GM21786 (cell line): ENCODE data around the gene KRTAP3-1.
"Not testable (repeated sequence)": the region's sequence is repeated elsewhere in the genome, so short reads cannot be mapped to it uniquely, and the experiment has no call there.

Experiments used
- ATAC-seq: cut with Tn5 transposase; IDR thresholded peaks from one replicate; pipeline ENCODE4 v1.9.1; 2021; ENCODE audit not compliant: unreplicated experiment

The KRTAP3-1 gene

GRCh38 chr17:41016578-41017215 lies 7.8 kb upstream of the KRTAP3-1 start:
- no peak for ATAC-seq

- ATAC-seq, result no peak
Measured at GRCh38 chr17:41015454-41015853, 6.5 kb upstream of the KRTAP3-1 start.

- no peak for ATAC-seq
Measured at GRCh38 chr17:41013606-41014005, 4.7 kb upstream of the KRTAP3-1 start.

- ATAC-seq, result no peak
Measured at GRCh38 chr17:41013181-41013580, 4.3 kb upstream of the KRTAP3-1 start.

- ATAC-seq, result no peak
Measured at GRCh38 chr17:41012326-41013120, 3.6 kb upstream of the KRTAP3-1 start.

- ATAC-seq, result no peak
Measured at GRCh38 chr17:41010441-41010840, 1.5 kb upstream of the KRTAP3-1 start.

GRCh38 chr17:41009936-41010335 lies 1.0 kb upstream of the KRTAP3-1 start:
- ATAC-seq, result no peak

GRCh38 chr17:41009301-41009760 lies 403 bp upstream of the KRTAP3-1 start:
- ATAC-seq, result no peak

GRCh38 chr17:41004397-41004796 lies 4.5 kb downstream of the KRTAP3-1 start:
- ATAC-seq, result no peak

- ATAC-seq, result no peak
Measured at GRCh38 chr17:41003926-41004325, 5.0 kb downstream of the KRTAP3-1 start.

- no peak for ATAC-seq
Measured at GRCh38 chr17:41002814-41003213, 6.1 kb downstream of the KRTAP3-1 start.

- no peak for ATAC-seq
Measured at GRCh38 chr17:41001795-41002194, 7.1 kb downstream of the KRTAP3-1 start.

- ATAC-seq, result not testable (repeated sequence)
Measured at GRCh38 chr17:40999563-40999962, 9.4 kb downstream of the KRTAP3-1 start, which contains the start of gene KRTAP3-2. Gene KRTAP3-2, minus strand, starts transcription at chr17:40999906. Its CDS starts 53 bp downstream, at chr17:40999853.

- ATAC-seq, result no peak
Measured at GRCh38 chr17:40997361-40997760, 11.6 kb downstream of the KRTAP3-1 start.

- no peak for ATAC-seq
Measured at GRCh38 chr17:40996829-40997228, 12.1 kb downstream of the KRTAP3-1 start.

GRCh38 chr17:40995116-40995515 lies 13.8 kb downstream of the KRTAP3-1 start:
- no peak for ATAC-seq

GRCh38 chr17:40993839-40994238 lies 15.1 kb downstream of the KRTAP3-1 start, which contains the start of gene KRTAP3-3:
Gene KRTAP3-3, minus strand, starts transcription at chr17:40994164. Its CDS starts 67 bp downstream, at chr17:40994097.
- ATAC-seq, result no peak

GRCh38 chr17:40993084-40993483 lies 15.8 kb downstream of the KRTAP3-1 start:
- ATAC-seq, result no peak

GRCh38 chr17:40992666-40993065 lies 16.3 kb downstream of the KRTAP3-1 start:
- ATAC-seq, result no peak

GRCh38 chr17:40986920-40987319 lies 22.0 kb downstream of the KRTAP3-1 start:
- no peak for ATAC-seq

- no peak for ATAC-seq
Measured at GRCh38 chr17:40984226-40984625, 24.7 kb downstream of the KRTAP3-1 start, which contains the start of gene KRT40. Gene KRT40, minus strand, starts transcription at chr17:40984326. Its CDS starts 53 bp downstream, at chr17:40984273.

GRCh38 chr17:40981115-40981514 lies 27.8 kb downstream of the KRTAP3-1 start:
- no peak for ATAC-seq
